RWPE2 (cell line): ENCODE measurements around the gene APOA4.

ENCODE experiments used
- ATAC-seq: fragments of 200-7000 bp; cut with Tn5 transposase; 3 replicates; pipeline ENCODE4 v1.9.1; 2021; ENCODE audit warnings: low read depth
- DNase-seq: peaks from one replicate; pipeline ENCODE4 v3.0.0-alpha.2; 2020; ENCODE audit warnings: low spot score
- H3K27ac ChIP-seq: fragments of 450-650 bp; 2 replicates; pipeline ENCODE4 v1.5.1; 2017; ENCODE audit warnings: mild to moderate bottlenecking; ENCODE audit not compliant: poor library complexity, severe bottlenecking
- H3K27me3 ChIP-seq: fragments of 250-450 bp; sonication (Bioruptor Pico); 2 replicates; pipeline ENCODE4 v1.5.1; 2021; ENCODE audit warnings: mild to moderate bottlenecking, moderate library complexity; ENCODE audit not compliant: insufficient read depth, poor library complexity, severe bottlenecking
- H3K36me3 ChIP-seq: fragments of 250-450 bp; sonication (Bioruptor Pico); 2 replicates; pipeline ENCODE4 v1.5.1; 2020; ENCODE audit warnings: low read depth, mild to moderate bottlenecking, moderate library complexity
- H3K4me1 ChIP-seq: fragments of 250-450 bp; sonication (Bioruptor Pico); 2 replicates; pipeline ENCODE4 v1.5.1; 2021; ENCODE audit warnings: mild to moderate bottlenecking, moderate library complexity; ENCODE audit not compliant: insufficient read depth, poor library complexity, severe bottlenecking
- H3K4me3 ChIP-seq: fragments of 250-450 bp; sonication (Bioruptor Pico); 2 replicates; pipeline ENCODE4 v1.5.1; 2021; ENCODE audit warnings: mild to moderate bottlenecking, moderate library complexity; ENCODE audit not compliant: severe bottlenecking
- H3K9me3 ChIP-seq: fragments of 250-450 bp; sonication (Bioruptor Pico); 2 replicates; pipeline ENCODE4 v1.5.1; 2021; ENCODE audit warnings: mild to moderate bottlenecking, moderate library complexity; ENCODE audit not compliant: severe bottlenecking
- TF ChIP-seq, protein P1 (sequence below): fragments of 450-650 bp; IDR thresholded peaks from one replicate; pipeline ENCODE4 v1.5.1; 2017; ENCODE audit warnings: mild to moderate bottlenecking, moderate library complexity; ENCODE audit not compliant: poor library complexity, severe bottlenecking

The APOA4 gene

DNA sequence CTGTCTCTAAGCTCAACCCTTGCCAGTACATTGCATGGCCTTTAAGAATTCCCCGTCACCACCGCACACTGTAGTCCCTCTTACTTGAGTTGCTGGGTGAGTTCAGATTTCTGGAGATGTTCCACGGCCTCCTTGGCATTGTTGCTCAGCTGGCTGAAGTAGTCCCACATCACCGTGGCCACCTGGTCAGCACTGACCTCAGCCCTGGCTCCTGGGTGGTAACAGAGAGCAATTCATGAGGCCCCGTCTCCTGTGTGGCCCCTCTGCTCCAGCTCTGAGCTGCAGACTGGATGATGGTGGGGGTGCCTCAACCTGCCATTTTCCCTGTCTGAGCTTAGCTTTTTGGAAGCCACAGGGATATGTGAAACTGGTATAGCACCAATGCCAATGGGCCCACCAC, 529 bp downstream of the APOA4 start:
- H3K9me3 ChIP-seq = no peaks in the 10 kb centered on the region
- no peaks in the 10 kb centered on the region for H3K4me1 ChIP-seq
- no peak for ATAC-seq

DNA sequence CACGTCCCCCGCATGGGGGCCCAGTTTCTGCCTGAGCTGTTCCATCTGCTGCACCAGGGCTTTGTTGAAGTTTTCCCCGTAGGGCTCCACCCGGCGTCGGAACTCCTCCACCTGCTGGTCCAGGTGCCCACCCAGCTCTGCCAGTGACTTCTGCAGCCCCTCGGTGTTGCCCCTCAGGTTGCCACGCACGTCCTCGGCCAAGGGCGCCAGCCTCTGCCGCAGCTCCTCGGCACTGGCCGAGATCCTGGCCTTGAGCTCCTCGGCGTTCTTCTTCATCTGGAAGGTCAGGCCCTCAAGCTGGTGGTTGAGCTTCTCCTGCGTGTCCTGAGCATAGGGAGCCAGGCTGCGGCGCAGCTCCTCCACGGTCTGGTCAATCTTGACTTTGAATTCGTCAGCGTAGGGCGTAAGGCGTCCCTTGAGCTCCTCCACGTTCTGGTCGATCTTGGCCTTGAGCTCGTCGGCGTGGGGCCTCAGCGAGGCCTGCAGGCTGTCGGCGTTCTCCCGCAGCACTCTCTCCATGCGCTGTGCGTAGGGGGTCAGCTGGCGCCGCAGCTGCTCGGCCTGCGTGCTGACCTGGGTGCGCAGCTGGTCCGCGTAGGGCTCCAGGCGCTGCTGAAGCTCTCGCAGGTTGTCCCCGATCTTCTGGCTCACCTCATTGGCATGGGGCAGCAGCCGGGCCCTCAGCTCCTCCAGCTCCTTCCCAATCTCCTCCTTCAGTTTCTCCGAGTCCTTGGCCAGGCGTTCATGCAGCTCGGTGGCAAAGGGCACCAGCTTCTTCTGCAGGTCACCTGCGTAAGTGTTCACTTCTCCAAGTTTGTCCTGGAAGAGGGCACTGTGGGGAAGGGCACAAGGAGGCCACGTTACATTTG, 1.8 kb downstream of the APOA4 start:
- Histone ChIP-seq H3K27me3 (no peaks in the 10 kb centered on the region), H3K36me3 (no peaks in the 10 kb centered on the region), H3K4me3 (no peak overlapping the region), H3K27ac (no peak overlapping the region), H3K9me3 (no peaks in the 10 kb centered on the region), H3K4me1 (no peaks in the 10 kb centered on the region)
- TF ChIP-seq, protein P1, sequence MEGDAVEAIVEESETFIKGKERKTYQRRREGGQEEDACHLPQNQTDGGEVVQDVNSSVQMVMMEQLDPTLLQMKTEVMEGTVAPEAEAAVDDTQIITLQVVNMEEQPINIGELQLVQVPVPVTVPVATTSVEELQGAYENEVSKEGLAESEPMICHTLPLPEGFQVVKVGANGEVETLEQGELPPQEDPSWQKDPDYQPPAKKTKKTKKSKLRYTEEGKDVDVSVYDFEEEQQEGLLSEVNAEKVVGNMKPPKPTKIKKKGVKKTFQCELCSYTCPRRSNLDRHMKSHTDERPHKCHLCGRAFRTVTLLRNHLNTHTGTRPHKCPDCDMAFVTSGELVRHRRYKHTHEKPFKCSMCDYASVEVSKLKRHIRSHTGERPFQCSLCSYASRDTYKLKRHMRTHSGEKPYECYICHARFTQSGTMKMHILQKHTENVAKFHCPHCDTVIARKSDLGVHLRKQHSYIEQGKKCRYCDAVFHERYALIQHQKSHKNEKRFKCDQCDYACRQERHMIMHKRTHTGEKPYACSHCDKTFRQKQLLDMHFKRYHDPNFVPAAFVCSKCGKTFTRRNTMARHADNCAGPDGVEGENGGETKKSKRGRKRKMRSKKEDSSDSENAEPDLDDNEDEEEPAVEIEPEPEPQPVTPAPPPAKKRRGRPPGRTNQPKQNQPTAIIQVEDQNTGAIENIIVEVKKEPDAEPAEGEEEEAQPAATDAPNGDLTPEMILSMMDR = no peak
- DNase-seq (no peak), ATAC-seq (no peak)

More for the DNA sequence above, 529 bp downstream of the APOA4 start:
- TF ChIP-seq, protein P1 = no peak
- no peaks in the 10 kb centered on the region for H3K27me3 ChIP-seq
- DNase-seq = no peak
- no peak overlapping the region for H3K4me3 ChIP-seq
- H3K36me3 ChIP-seq = no peaks in the 10 kb centered on the region
- H3K27ac ChIP-seq = no peak overlapping the region

DNA sequence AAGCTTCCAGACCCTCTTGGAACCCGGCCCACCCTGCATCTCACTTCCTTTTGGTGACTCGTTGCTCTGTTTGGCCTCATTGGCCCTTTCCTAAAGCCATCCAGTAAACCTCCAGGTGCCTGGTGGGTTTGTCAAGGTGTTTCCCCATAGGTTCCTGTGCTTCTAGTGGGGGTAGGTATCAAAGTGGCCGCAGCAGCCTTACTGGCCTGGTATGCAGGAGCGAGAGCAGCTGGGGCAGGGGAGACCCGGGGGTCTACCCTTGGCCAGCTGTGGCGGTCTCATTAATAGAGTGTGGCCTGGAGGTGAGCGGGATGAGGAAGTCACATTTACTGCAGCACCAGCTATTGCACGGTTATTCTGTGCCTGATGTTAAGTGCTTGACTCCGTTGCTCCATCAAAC, 4.1 kb downstream of the APOA4 start:
- H3K27ac ChIP-seq = no peak overlapping the region
- no peaks in the 10 kb centered on the region for H3K4me1 ChIP-seq
- H3K27me3 ChIP-seq = no peaks in the 10 kb centered on the region
- H3K36me3 ChIP-seq = no peaks in the 10 kb centered on the region
- H3K4me3 ChIP-seq = no peak overlapping the region
- ATAC-seq (no peak), DNase-seq (no peak)
- H3K9me3 ChIP-seq = no peaks in the 10 kb centered on the region
- TF ChIP-seq, protein P1 = no peak

DNA sequence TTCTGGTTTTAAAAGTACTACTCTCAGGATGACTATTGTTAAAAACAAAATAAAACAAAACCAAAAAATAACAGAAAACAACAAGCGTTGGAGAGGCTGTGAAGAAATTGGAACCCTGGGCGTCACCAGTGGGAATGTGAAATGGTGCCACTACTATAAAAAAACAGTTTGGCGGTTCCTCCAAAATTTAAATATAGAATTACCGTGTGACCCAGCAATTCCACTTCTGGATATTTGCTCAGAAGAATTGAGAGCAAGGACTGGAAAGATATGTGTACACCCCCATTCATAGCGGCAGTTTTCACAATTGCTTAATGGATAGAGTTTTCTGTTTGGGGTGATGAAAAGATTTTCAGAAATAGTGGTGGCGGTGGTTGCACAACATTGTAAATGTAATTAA, 8.6 kb downstream of the APOA4 start:
- Histone ChIP-seq H3K27ac (no peak overlapping the region), H3K4me3 (no peak overlapping the region), H3K27me3 (no peaks in the 10 kb centered on the region), H3K4me1 (no peaks in the 10 kb centered on the region), H3K36me3 (no peaks in the 10 kb centered on the region), H3K9me3 (peaks cover 2% of the 10 kb centered on the region)
- TF ChIP-seq, protein P1 = no peak
- DNase-seq (no peak), ATAC-seq (no peak)
